Pancreas (tissue), 10 donors: ENCODE data around the gene SRRT. TPM values are rescaled to one million over a fixed set of nuclear protein-coding genes. Genes with fewer than 3 reads are reported as not detected.

Experiments
- ATAC-seq, 4 donors: fragments of 200-7000 bp; cut with Tn5 transposase; one replicate each; pipeline versions ENCODE4 v1.8.0 to v1.9.1; 2020; ENCODE audit warnings: mild to moderate bottlenecking in 4 of 4, moderate library complexity in 4 of 4
- DNase-seq, 6 donors: peaks; one replicate each; pipeline ENCODE4 v3.0.0-alpha.2; 2020
- FAIRE-seq: peaks from 2 replicates; lab custom pipeline; 2012; peaks lifted over from hg19 to GRCh38; lab: Jason Lieb, UNC
- H3K27ac ChIP-seq, 4 donors: fragments of 200-600 bp; sonication (generic); 1 replicate in 3 of 4; 2 replicates in 1 of 4; pipeline versions ENCODE4 v1.5.0 to v1.8.0; 2020
- H3K27me3 ChIP-seq, 4 donors: fragments of 200-600 bp; one replicate each; pipeline ENCODE4 v1.8.0; 2021
- H3K36me3 ChIP-seq, 3 donors: fragments of 200-600 bp; sonication (generic) in 1 of 3; one replicate each; pipeline versions ENCODE4 v1.5.0 to v1.8.0; 2020 to 2021
- H3K4me1 ChIP-seq, 3 donors: fragments of 200-600 bp; one replicate each; pipeline ENCODE4 v1.8.0; 2021
- H3K4me3 ChIP-seq, 4 donors: fragments of 200-600 bp; sonication (generic) in 2 of 4; one replicate each; pipeline versions ENCODE4 v1.5.0 to v1.8.0; 2020 to 2021
- H3K9me3 ChIP-seq, 4 donors: fragments of 200-600 bp; one replicate each; pipeline ENCODE4 v1.8.0; 2021
- WGBS, 2 donors: extraction: QIAGEN DNeasy Blood & Tissue Kit; methylation state at CpG; one replicate each; pipeline ENCODE4 v1.1.7; 2013; 5-methylcytosine and 5-hydroxymethylcytosine counted together
- intact Hi-C, 3 donors: fragments of 100-400 bp; cut with DNase I; formaldehyde crosslinking; loops; one replicate each; pipeline versions ENCODE4 v1.11.1 to v1.14.2; 2022
- polyA plus RNA-seq, 2 donors: library from polyadenylated mRNA; stranded (reverse); fragments of 200-250 nt; gene quantifications; one replicate each; pipeline ENCODE4 v1.2.3, GENCODE V29; 2013
- total RNA-seq, 6 donors: library from RNA; stranded (reverse); fragmentation: NEBNext Ultra II Directional in 4 of 6; extraction: Animal tissue kit (Norgen Biotek cat#: 25700) in 4 of 6; gene quantifications; one replicate each; pipeline versions ENCODE4 v1.2.1 to v1.2.4, GENCODE V29; 2021 to 2023
- TF ChIP-seq, protein P1 (sequence below), 4 donors: fragments of 200-600 bp; sonication (generic) in 3 of 4; IDR thresholded peaks; one replicate each; pipeline versions ENCODE4 v1.5.0 to v1.8.0; 2021; ENCODE audit warnings: antibody characterized with exemption in 4 of 4
- donor health status: healthy with polysubstance abuse.
- donor health status: DM: no; HTN: no; CAD: no; lungs with moderate emphysema.
- donor health status: DM: no; HTN: no; CAD: no.
- donor health status: control.
- donor health status: control.
- donor health status: Bipolar disorder and iron deficiency.
- donor health status: DM: yes; HTN: yes; CAD: no.
- donor health status: DM: no; HTN: no; CAD: no.
- donor health status: DM: no; HTN: no; CAD: no.
- donor health status: DM: yes; HTN: yes; CAD: no.

Gene SRRT, protein sequence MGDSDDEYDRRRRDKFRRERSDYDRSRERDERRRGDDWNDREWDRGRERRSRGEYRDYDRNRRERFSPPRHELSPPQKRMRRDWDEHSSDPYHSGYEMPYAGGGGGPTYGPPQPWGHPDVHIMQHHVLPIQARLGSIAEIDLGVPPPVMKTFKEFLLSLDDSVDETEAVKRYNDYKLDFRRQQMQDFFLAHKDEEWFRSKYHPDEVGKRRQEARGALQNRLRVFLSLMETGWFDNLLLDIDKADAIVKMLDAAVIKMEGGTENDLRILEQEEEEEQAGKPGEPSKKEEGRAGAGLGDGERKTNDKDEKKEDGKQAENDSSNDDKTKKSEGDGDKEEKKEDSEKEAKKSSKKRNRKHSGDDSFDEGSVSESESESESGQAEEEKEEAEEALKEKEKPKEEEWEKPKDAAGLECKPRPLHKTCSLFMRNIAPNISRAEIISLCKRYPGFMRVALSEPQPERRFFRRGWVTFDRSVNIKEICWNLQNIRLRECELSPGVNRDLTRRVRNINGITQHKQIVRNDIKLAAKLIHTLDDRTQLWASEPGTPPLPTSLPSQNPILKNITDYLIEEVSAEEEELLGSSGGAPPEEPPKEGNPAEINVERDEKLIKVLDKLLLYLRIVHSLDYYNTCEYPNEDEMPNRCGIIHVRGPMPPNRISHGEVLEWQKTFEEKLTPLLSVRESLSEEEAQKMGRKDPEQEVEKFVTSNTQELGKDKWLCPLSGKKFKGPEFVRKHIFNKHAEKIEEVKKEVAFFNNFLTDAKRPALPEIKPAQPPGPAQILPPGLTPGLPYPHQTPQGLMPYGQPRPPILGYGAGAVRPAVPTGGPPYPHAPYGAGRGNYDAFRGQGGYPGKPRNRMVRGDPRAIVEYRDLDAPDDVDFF
- total RNA-seq (10 to 100 TPM; 39.2 to 83.5 (median 50.0) TPM), polyA plus RNA-seq (100 to 1,000 TPM; 139 to 179 TPM)

DNA sequence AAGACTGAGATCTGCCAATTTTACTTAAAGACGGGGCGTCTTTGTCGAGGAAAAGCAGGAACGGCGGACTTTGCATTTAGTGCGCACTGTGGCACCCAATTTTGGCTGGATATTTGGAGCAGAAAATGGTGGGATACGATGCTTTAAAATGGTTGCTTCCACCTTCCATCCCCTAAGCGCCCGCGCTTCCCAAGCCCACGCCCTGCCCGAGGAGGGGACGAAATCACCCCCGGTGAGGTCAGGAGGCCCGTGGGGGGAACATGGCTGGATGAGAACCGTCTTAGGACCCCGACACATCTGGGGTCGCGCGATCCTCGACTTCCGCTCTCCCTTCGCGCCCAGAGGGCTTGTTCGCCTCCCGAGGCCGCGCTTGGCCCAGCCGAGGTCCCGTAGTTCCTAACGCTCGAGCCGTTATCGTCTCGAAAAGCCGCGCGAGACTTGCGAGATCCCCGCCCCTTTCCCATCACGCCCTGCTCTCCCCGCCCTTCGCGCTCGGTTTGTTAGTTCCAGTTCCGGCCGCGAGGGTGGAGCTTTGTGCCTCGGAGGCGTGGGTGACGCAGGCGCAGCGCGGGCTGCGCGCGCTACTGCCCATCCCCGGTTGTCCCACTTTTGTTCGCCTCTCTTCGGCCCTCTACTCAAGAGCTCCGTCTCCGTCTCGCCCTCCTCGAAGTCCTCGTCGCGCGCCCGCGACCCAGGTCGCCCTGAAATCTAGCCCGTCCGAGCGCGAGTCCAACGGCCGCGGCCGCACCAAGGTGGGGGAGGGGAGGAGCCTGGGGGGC lies at the start of gene SRRT:
Gene SRRT (plus strand): TSS at position 527 of the 779 bp plus-strand sequence. CDS start 488 bp downstream, outside the sequence.
- no peaks in the 10 kb centered on the region for H3K9me3 ChIP-seq
- peak; percentile 95 to 98 (median 96) for ATAC-seq
- peak within 1 kb of the TSS; percentile 88 to 97 (median 90) for H3K4me3 ChIP-seq
- peaks cover 8 to 27% (median 20%) of the 10 kb centered on the region in 3 donors for H3K4me1 ChIP-seq
- FAIRE-seq: peak; percentile 78
- peaks cover 0 to 19% (median 13%) of the 10 kb centered on the region in 3 donors for H3K36me3 ChIP-seq
- TF ChIP-seq, protein P1, sequence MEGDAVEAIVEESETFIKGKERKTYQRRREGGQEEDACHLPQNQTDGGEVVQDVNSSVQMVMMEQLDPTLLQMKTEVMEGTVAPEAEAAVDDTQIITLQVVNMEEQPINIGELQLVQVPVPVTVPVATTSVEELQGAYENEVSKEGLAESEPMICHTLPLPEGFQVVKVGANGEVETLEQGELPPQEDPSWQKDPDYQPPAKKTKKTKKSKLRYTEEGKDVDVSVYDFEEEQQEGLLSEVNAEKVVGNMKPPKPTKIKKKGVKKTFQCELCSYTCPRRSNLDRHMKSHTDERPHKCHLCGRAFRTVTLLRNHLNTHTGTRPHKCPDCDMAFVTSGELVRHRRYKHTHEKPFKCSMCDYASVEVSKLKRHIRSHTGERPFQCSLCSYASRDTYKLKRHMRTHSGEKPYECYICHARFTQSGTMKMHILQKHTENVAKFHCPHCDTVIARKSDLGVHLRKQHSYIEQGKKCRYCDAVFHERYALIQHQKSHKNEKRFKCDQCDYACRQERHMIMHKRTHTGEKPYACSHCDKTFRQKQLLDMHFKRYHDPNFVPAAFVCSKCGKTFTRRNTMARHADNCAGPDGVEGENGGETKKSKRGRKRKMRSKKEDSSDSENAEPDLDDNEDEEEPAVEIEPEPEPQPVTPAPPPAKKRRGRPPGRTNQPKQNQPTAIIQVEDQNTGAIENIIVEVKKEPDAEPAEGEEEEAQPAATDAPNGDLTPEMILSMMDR (IDR thresholded peaks at IDR 0.05): peak; percentile 31 to 61 (median 48)
- peak within 1 kb of the TSS; percentile 84 to 94 (median 87) for H3K27ac ChIP-seq
- intact Hi-C loops: no loop called here
- 1% methylated on average over 65 to 79 of the region's 79 CpGs for WGBS, 2 donors
- DNase-seq: peak; percentile 97 to 99 (median 98)
- no peaks in the 10 kb centered on the region for H3K27me3 ChIP-seq

DNA sequence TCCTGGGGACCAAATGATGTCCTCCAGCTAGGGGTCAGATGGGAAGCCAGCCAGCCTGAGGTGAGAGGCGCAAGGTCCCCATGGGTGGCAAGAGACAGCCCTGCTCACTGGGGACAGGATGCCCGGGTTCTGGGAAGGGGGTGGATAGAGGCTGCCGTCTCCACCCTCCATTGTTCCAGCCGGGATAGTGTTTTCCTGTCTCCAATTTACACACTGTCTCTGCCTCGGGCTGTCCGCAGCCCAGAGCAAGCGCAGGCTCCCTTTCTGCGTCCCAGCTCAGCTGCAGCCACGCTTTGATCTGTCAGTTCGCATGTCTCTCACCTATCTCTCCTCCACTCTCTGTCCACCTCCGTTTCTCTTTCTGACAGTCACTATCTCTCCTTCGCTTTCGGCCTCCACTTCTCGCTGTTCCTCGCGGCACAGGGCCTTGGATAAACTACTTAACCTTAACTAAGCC lies 49.7 kb upstream of the SRRT start:
- WGBS, 2 donors: 9 to 11% methylated on average over 16 of the region's 16 CpGs
- Histone ChIP-seq H3K36me3 (peaks cover 0 to 23% (median 11%) of the 10 kb centered on the region in 3 donors), H3K27me3 (no peaks in the 10 kb centered on the region), H3K4me3 (peak overlapping the region in 3 of 4 donors; percentile 43 to 74 (median 71)), H3K9me3 (no peaks in the 10 kb centered on the region), H3K4me1 (peaks cover 0 to 7% (median 0%) of the 10 kb centered on the region in 3 donors), H3K27ac (peak overlapping the region in 3 of 4 donors; percentile 5 to 19 (median 5))
- TF ChIP-seq, protein P1 (IDR thresholded peaks at IDR 0.05): no peak
- intact Hi-C loops: no loop called here
- peak in 1 of 4 donors; percentile 3 for ATAC-seq
- no peak for FAIRE-seq
- peak in 1 of 6 donors; percentile 55 for DNase-seq

DNA sequence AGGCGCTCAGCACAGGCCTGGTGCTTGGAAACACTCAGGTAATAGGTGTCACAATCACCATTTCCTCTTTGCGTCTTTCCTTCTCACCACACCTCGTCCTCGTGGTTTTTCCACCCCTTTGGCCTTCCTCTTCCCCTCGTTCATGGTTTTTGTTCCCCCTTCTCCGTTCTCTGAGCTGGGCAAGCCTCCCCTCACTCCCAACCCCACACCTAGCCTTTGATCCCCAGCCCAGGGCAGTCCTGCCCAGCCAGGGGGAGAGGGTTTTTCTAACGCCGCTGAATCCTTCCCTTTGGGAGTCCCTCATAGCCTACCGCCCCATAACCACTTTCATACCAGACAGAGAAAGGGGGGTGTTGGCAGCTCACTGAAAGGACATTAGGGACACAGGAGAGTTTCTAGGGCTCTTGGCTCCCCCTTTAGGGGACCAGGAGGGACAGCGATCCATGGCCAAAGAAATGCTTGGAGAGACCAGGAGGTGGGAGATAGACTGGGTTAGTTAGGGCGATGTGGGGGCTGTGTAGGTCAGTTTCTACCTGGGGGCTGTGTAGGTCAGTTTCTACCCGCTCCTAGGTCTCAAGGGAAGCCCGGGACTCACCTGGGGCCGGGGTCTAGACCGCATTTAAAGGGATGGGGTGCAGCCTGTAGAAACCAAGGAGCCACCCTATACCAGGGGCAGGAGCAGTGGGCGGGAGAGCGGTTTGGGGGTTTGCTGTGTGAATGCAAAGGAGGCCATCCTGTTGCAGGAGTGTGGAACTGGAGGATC lies 49.0 kb upstream of the SRRT start:
- WGBS, 2 donors: 8 to 10% methylated on average over 17 of the region's 17 CpGs
- H3K4me3 ChIP-seq: peak overlapping the region; percentile 43 to 74 (median 63)
- ATAC-seq (peak; percentile 16 to 21 (median 18)), FAIRE-seq (no peak), DNase-seq (peak in 1 of 6 donors; percentile 44)
- TF ChIP-seq, protein P1 (IDR thresholded peaks at IDR 0.05): no peak
- peaks cover 0 to 20% (median 11%) of the 10 kb centered on the region in 3 donors for H3K36me3 ChIP-seq
- H3K4me1 ChIP-seq: peaks cover 0 to 7% (median 3%) of the 10 kb centered on the region in 3 donors
- intact Hi-C loops: no loop called here
- H3K27ac ChIP-seq: peak overlapping the region in 3 of 4 donors; percentile 5 to 75 (median 19)
- no peaks in the 10 kb centered on the region for H3K27me3 ChIP-seq
- H3K9me3 ChIP-seq: no peaks in the 10 kb centered on the region
